ENCODE measurements around the gene ATF2. TPM values are rescaled to one million over a fixed set of nuclear protein-coding genes. Genes with fewer than 3 reads are reported as not detected.

Gene ATF2
- total and polyA plus RNA-seq, 2 of the 4 experiments (the other 2 are of a cell fraction): 23.2 to 60.0 TPM

- dilution Hi-C loops (cut with HindIII; ENCODE audit: low sequenced_read_pairs, unreplicated experiment): no loop called here
- no TSS peak for BruUV-seq (replicated peaks)
- TF ChIP-seq, protein P1, sequence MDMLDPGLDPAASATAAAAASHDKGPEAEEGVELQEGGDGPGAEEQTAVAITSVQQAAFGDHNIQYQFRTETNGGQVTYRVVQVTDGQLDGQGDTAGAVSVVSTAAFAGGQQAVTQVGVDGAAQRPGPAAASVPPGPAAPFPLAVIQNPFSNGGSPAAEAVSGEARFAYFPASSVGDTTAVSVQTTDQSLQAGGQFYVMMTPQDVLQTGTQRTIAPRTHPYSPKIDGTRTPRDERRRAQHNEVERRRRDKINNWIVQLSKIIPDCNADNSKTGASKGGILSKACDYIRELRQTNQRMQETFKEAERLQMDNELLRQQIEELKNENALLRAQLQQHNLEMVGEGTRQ (IDR thresholded peaks at IDR 0.05; ENCODE audit: low read depth, low read length): no peak
- TF ChIP-seq RAD21 (IDR thresholded peaks at IDR 0.05; ENCODE audit: low read length) (no peak), RCOR1 (IDR thresholded peaks at IDR 0.05; ENCODE audit: insufficient replicate concordance, low read length) (no peak), POLR2A (IDR thresholded peaks at IDR 0.05; ENCODE audit: low read depth, low read length) (no peak), BHLHE40 (IDR thresholded peaks at IDR 0.05; ENCODE audit: low read depth, low read length) (no peak), FOS (IDR thresholded peaks at IDR 0.05; ENCODE audit: low read depth, low read length) (no peak), CTCF (conservative IDR thresholded peaks at IDR 0.05; ENCODE audit: low read depth, low read length) (no peak), CHD1 (IDR thresholded peaks at IDR 0.05; ENCODE audit: low read depth, low read length) (no peak), RFX5 (IDR thresholded peaks at IDR 0.05; ENCODE audit: low read depth, low read length) (no peak), SMC3 (IDR thresholded peaks at IDR 0.05; ENCODE audit: low read depth, low read length) (no peak), MAFK (IDR thresholded peaks at IDR 0.05; ENCODE audit: low read depth, low read length) (no peak), CEBPB (IDR thresholded peaks at IDR 0.05; ENCODE audit: low read depth, low read length) (no peak), ELK1 (IDR thresholded peaks at IDR 0.05; ENCODE audit: borderline replicate concordance, low read depth, low read length) (no peak), NFE2L2 (IDR thresholded peaks at IDR 0.05; ENCODE audit: low read depth, low read length) (no peak), MXI1 (IDR thresholded peaks at IDR 0.05; ENCODE audit: borderline replicate concordance, low read depth, low read length) (no peak)
Measured at GRCh38 chr2:175054340-175054739, 113.7 kb downstream of the ATF2 start.

More at GRCh38 chr2:175054340-175054739, 113.7 kb downstream of the ATF2 start:
- Histone ChIP-seq H3K4me2 (ENCODE audit: low read depth, low read length) (no peak overlapping the region), H3K14ac (replicated peaks; ENCODE audit: low read depth, low read length) (no peak overlapping the region), H3K4me3 (ENCODE audit: insufficient read depth, low read depth, low read length) (no peak overlapping the region), H2AK5ac (ENCODE audit: low read depth, low read length) (no peak overlapping the region), H4K20me1 (ENCODE audit: insufficient read depth, low read length) (no peaks in the 10 kb centered on the region), H3K79me1 (ENCODE audit: low read depth in 1 of 2, low read length in 2 of 2) (no peaks in the 10 kb centered on the region), H2AK9ac (replicated peaks; ENCODE audit: low read depth, low read length, poor library complexity) (no peak overlapping the region), H2AFZ (replicated peaks; ENCODE audit: low read length, poor library complexity) (no peak overlapping the region), H3K27ac (ENCODE audit: insufficient read depth, low read length) (no peak overlapping the region), H3K4me1 (ENCODE audit: control insufficient read depth, insufficient read depth, low read length) (no peaks in the 10 kb centered on the region), H2BK20ac (ENCODE audit: low read depth, low read length) (no peak overlapping the region), H2BK120ac (ENCODE audit: low read depth, low read length) (no peak overlapping the region), H3K4ac (ENCODE audit: low read depth, low read length) (no peak overlapping the region), H2BK15ac (ENCODE audit: low read depth, low read length) (no peak overlapping the region), H3K9me1 (ENCODE audit: insufficient read depth, low read length) (no peaks in the 10 kb centered on the region), H3K9ac (ENCODE audit: low read depth, low read length) (no peak overlapping the region), H4K8ac (ENCODE audit: low read depth in 2 of 2, low read length in 2 of 2) (no peak overlapping the region), H4K5ac (ENCODE audit: low read depth, low read length) (no peak overlapping the region), H3K56ac (ENCODE audit: extremely low read depth, insufficient read depth, low read length) (no peak overlapping the region), H3K36me3 (ENCODE audit: control insufficient read depth, insufficient read depth, low read length) (no peaks in the 10 kb centered on the region), H3K9me3 (ENCODE audit: control insufficient read depth, insufficient read depth, low read length) (no peaks in the 10 kb centered on the region), H4K91ac (ENCODE audit: insufficient read depth, low read depth, low read length) (no peak overlapping the region), H3K23ac (ENCODE audit: low read depth, low read length) (no peak overlapping the region), H3K27me3 (ENCODE audit: control insufficient read depth, insufficient read depth, low read length) (no peaks in the 10 kb centered on the region), H3K18ac (ENCODE audit: low read depth, low read length) (no peak overlapping the region), H2BK5ac (ENCODE audit: low read depth, low read length, poor library complexity, severe bottlenecking) (no peak overlapping the region)
- in situ Hi-C loops (cut with MboI; ENCODE audit: low sequenced_read_pairs) (no loop called here), intact Hi-C loops (cut with micrococcal nuclease) (no loop called here)
- ChIA-PET CTCF (no interaction called here), POLR2A (ENCODE audit: unreplicated experiment) (no interaction called here)
- no peak for ATAC-seq (ENCODE audit: low read depth)
- DNase-seq: no peak
- no CpG with 5 or more reads among the region's 4 CpGs for WGBS, 2 experiments (ENCODE audit: extremely low coverage in 2 of 2, insufficient read length in 1 of 2)

Data from IMR-90 (cell line).